ENCODE measurements around the gene MFAP3. TPM values are rescaled to one million over a fixed set of nuclear protein-coding genes. Genes with fewer than 3 reads are reported as not detected.
"Not testable (repeated sequence)": the region's sequence is repeated elsewhere in the genome, so short reads cannot be mapped to it uniquely, and the experiment has no call there.

The MFAP3 gene
- total RNA-seq, 4 donors from 2014 or later = 5.0 to 45.3 (median 35.1) TPM

DNA sequence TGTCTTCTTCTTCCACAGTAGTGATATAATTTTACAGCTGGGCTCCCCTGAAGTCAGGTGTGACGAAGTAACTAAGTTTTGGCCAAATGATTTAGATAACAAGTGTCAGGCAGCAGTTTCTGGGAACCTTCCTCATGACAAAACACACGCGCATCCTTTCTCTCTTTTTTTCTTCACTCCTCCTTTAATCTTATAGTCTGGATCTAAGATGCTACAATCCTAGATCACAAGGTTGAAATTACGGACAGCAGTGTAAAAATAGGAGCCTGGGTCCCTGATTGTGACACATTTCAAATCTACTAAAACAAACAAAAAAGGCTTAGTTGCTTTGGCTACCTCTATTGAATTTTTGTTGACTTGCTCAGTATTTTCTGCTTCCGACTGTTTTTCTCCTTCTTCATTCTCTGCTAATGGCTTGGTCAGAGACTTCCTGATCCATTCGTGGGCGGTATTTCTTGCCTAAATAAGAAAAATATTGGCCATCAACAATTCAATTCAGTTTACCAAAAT lies 36.2 kb upstream of the MFAP3 start:
- Histone ChIP-seq H3K27me3 (no peaks in the 10 kb centered on the region), H3K4me3 (no peak overlapping the region), H3K36me3 (peaks cover 0 to 5% (median 2%) of the 10 kb centered on the region in 4 donors), H3K9me3 (no peaks in the 10 kb centered on the region), H3K4me1 (peaks cover 0 to 8% (median 0%) of the 10 kb centered on the region in 4 donors), H3K27ac (peak overlapping the region; percentile 17 to 60 (median 50))
- DNase-seq = no peak
- intact Hi-C loops (cut with DNase I; ENCODE audit: low total_unique reads) (no loop called here), in situ Hi-C loops (cut with MboI; ENCODE audit: low pct_ligation_motif_present in 1 of 4, low pct_unique_long_range_greater_than_20kb in 1 of 4, low sequenced_read_pairs in 3 of 4) (no loop called here)
- WGBS, 2 donors (ENCODE audit: low coverage in 1 of 2) = 80 to 94% methylated on average over 3 to 7 of the region's 7 CpGs
- no peak for TF ChIP-seq CTCF (IDR thresholded peaks at IDR 0.05)
- no peak for TF ChIP-seq POLR2AphosphoS5 (IDR thresholded peaks at IDR 0.05)
- TF ChIP-seq EP300 (IDR thresholded peaks at IDR 0.05; ENCODE audit: low read depth) = no peak
- TF ChIP-seq POLR2A (IDR thresholded peaks at IDR 0.05) = no peak

GRCh38 chr5:154005648-154006047 lies 33.1 kb upstream of the MFAP3 start:
- Histone ChIP-seq H3K4me1 (peaks cover 0 to 8% (median 0%) of the 10 kb centered on the region in 4 donors), H3K9me3 (no peaks in the 10 kb centered on the region), H3K27ac (no peak overlapping the region), H3K4me3 (no peak overlapping the region), H3K36me3 (peaks cover 0 to 5% (median 0%) of the 10 kb centered on the region in 4 donors), H3K27me3 (no peaks in the 10 kb centered on the region)
- 50 to 78% methylated on average over 1 of the region's 1 CpG for WGBS, 2 donors (ENCODE audit: low coverage in 1 of 2)
- no peak for DNase-seq
- in situ Hi-C loops (cut with MboI; ENCODE audit: low pct_ligation_motif_present in 1 of 4, low pct_unique_long_range_greater_than_20kb in 1 of 4, low sequenced_read_pairs in 3 of 4) = no loop called here
- TF ChIP-seq POLR2A (IDR thresholded peaks at IDR 0.05) = no peak
- TF ChIP-seq CTCF (IDR thresholded peaks at IDR 0.05) = no peak
- TF ChIP-seq POLR2AphosphoS5 (IDR thresholded peaks at IDR 0.05) = no peak
- no peak for TF ChIP-seq EP300 (IDR thresholded peaks at IDR 0.05; ENCODE audit: low read depth)
- intact Hi-C loops (cut with DNase I; ENCODE audit: low total_unique reads) = no loop called here

GRCh38 chr5:154010660-154011059 lies 28.1 kb upstream of the MFAP3 start:
- Histone ChIP-seq H3K27ac (no peak overlapping the region), H3K4me3 (no peak overlapping the region), H3K27me3 (no peaks in the 10 kb centered on the region), H3K4me1 (no peaks in the 10 kb centered on the region), H3K36me3 (no peaks in the 10 kb centered on the region), H3K9me3 (no peaks in the 10 kb centered on the region)
- in situ Hi-C loops (cut with MboI; ENCODE audit: low pct_ligation_motif_present in 1 of 4, low pct_unique_long_range_greater_than_20kb in 1 of 4, low sequenced_read_pairs in 3 of 4) = no loop called here
- TF ChIP-seq POLR2AphosphoS5 (IDR thresholded peaks at IDR 0.05) (no peak), POLR2A (IDR thresholded peaks at IDR 0.05) (no peak), EP300 (IDR thresholded peaks at IDR 0.05; ENCODE audit: low read depth) (no peak), CTCF (IDR thresholded peaks at IDR 0.05) (no peak)
- intact Hi-C loops (cut with DNase I; ENCODE audit: low total_unique reads) = no loop called here
- WGBS, 2 donors (ENCODE audit: low coverage in 1 of 2) = 0 to 64% methylated on average over 1 to 3 of the region's 3 CpGs
- DNase-seq = no peak

DNA sequence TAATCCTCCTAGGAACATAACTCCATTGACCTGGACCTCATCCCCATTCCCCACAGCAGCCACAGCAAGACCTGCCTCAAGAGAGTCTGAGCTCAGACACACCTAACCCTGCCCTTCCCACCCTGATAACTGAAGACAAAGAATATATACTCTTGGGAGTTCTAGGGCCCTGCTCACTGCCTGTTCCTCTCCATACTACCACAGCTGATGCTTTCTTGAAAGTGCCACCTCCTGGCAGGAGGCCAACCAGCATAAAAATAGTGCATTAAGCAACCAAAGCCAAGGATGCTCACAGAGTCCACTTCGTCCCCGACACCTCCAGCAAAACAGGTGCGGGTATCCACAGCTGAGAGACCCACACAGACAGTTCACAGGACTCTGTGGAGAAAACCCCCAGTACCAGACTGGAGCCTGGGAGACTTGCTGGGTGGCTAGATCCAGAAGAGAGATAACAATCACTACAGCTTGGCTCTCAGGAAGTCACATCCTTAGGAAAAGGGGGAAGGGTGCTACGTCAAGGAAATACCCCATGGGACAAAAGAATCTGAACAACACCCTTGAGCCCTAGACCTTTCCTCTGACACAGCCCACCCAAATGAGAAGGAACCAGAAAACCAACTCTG lies 23.6 kb upstream of the MFAP3 start:
- Histone ChIP-seq H3K9me3 (no peaks in the 10 kb centered on the region), H3K27me3 (no peaks in the 10 kb centered on the region), H3K36me3 (peaks cover 0 to 13% (median 0%) of the 10 kb centered on the region in 4 donors), H3K4me1 (no peaks in the 10 kb centered on the region), H3K4me3 (no peak overlapping the region), H3K27ac (no peak overlapping the region)
- WGBS, 2 donors (ENCODE audit: low coverage in 1 of 2) = 95% methylated on average over 4 of the region's 4 CpGs; no CpG with 5 or more reads in 1 of the 2 donors
- no peak for DNase-seq
- in situ Hi-C loops (cut with MboI; ENCODE audit: low pct_ligation_motif_present in 1 of 4, low pct_unique_long_range_greater_than_20kb in 1 of 4, low sequenced_read_pairs in 3 of 4) = no loop called here
- intact Hi-C loops (cut with DNase I; ENCODE audit: low total_unique reads) = no loop called here
- TF ChIP-seq EP300 (IDR thresholded peaks at IDR 0.05; ENCODE audit: low read depth) (no peak), POLR2A (IDR thresholded peaks at IDR 0.05) (no peak), POLR2AphosphoS5 (IDR thresholded peaks at IDR 0.05) (no peak), CTCF (IDR thresholded peaks at IDR 0.05) (no peak)

GRCh38 chr5:154018919-154019318 lies 19.8 kb upstream of the MFAP3 start:
- intact Hi-C loops (cut with DNase I; ENCODE audit: low total_unique reads); H3K27me3 ChIP-seq; H3K4me1 ChIP-seq; H3K27ac ChIP-seq; H3K9me3 ChIP-seq; in situ Hi-C loops (cut with MboI; ENCODE audit: low pct_ligation_motif_present in 1 of 4, low pct_unique_long_range_greater_than_20kb in 1 of 4, low sequenced_read_pairs in 3 of 4); H3K4me3 ChIP-seq; DNase-seq: not testable (repeated sequence)
- 93 to 100% methylated on average over 1 of the region's 1 CpG for WGBS, 2 donors (ENCODE audit: low coverage in 1 of 2)
- H3K36me3 ChIP-seq = peaks cover 0 to 13% (median 0%) of the 10 kb centered on the region in 4 donors

Measured in transverse colon (tissue), 4 donors.